Right atrium auricular region (tissue), 2 donors: ENCODE measurements around the gene SCP2D1. TPM values are rescaled to one million over a fixed set of nuclear protein-coding genes. Genes with fewer than 3 reads are reported as not detected.
"Not testable (repeated sequence)": the region's sequence is repeated elsewhere in the genome, so short reads cannot be mapped to it uniquely, and the experiment has no call there.

Source experiments
- DNase-seq: peaks from one replicate; pipeline ENCODE4 v3.0.0-alpha.2; 2019; ENCODE audit warnings: low spot score
- H3K27ac ChIP-seq, 2 donors: fragments of 200-600 bp; sonication (generic); 1 replicate in 1 of 2; 2 replicates in 1 of 2; pipeline ENCODE4 v1.5.1; 2016 to 2019
- H3K27me3 ChIP-seq, 2 donors: fragments of 200-600 bp; sonication (generic); one replicate each; pipeline versions ENCODE4 v1.5.1 to v1.6.0; 2017 to 2019
- H3K36me3 ChIP-seq: fragments of 200-600 bp; sonication (generic); one replicate; pipeline ENCODE4 v1.5.1; 2016
- H3K4me1 ChIP-seq, 2 donors: fragments of 200-600 bp; sonication (generic); one replicate each; pipeline versions ENCODE4 v1.5.1 to v1.6.0; 2017 to 2019
- H3K4me3 ChIP-seq, 2 donors: fragments of 200-600 bp; sonication (generic); 1 replicate in 1 of 2; 2 replicates in 1 of 2; pipeline ENCODE4 v1.5.1; 2017 to 2019; ENCODE audit warnings: mild to moderate bottlenecking in 1 of 2, moderate library complexity in 1 of 2
- H3K9me3 ChIP-seq, 2 donors: fragments of 200-600 bp; sonication (generic); one replicate each; pipeline ENCODE4 v1.5.1; 2019
- total RNA-seq, 2 donors: library from RNA; depleted of rRNA; stranded (reverse); fragments of >200 nt; gene quantifications; one replicate each; pipeline ENCODE4 v1.1.0, GENCODE V29; 2016
- TF ChIP-seq, protein P1 (sequence below), 2 donors: fragments of 200-600 bp; sonication (generic); IDR thresholded peaks; one replicate each; pipeline ENCODE4 v1.5.1; 2019; ENCODE audit warnings: antibody characterized with exemption in 2 of 2

SCP2D1 gene
- total RNA-seq, 2 donors from 2014 or later: not detected

DNA sequence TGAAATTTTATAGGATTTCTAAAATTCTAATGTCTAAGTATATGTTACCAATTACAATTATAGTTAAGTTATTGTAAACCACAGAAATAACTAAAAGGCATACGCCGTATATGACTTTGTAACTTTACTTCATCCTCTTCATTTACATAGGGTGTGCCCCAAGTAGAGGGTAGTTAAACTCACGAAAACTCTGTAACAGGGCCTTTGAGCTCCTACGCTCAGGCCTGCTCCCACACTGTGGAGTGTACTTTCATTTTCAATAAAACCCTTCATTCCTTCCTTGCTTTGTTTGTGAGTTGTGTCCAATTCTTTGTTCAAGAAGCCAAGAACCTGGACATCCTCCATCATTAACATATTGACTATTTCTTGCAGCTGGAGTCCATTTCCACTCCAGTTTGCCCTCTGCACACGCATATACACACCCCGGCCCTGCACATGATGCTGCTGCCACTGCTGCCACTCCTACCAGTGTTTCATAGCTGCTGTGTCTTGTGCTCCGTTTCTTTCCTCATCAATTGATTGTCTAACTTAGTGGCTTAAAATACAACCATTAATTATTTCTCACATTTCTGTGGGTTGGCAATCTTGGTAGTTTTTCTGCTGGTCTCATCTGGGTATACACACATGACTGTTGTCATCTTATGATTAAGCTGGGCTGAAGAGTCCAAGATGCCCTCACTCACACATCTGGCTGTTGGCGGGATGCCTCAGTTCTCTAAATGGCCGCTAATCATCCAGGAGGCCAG lies 33.0 kb upstream of the SCP2D1 start:
- Histone ChIP-seq H3K27ac (no peak overlapping the region), H3K4me3 (no peak overlapping the region), H3K9me3 (no peaks in the 10 kb centered on the region), H3K27me3 (no peaks in the 10 kb centered on the region), H3K36me3 (no peaks in the 10 kb centered on the region), H3K4me1 (no peaks in the 10 kb centered on the region)
- no peak for DNase-seq
- TF ChIP-seq, protein P1, sequence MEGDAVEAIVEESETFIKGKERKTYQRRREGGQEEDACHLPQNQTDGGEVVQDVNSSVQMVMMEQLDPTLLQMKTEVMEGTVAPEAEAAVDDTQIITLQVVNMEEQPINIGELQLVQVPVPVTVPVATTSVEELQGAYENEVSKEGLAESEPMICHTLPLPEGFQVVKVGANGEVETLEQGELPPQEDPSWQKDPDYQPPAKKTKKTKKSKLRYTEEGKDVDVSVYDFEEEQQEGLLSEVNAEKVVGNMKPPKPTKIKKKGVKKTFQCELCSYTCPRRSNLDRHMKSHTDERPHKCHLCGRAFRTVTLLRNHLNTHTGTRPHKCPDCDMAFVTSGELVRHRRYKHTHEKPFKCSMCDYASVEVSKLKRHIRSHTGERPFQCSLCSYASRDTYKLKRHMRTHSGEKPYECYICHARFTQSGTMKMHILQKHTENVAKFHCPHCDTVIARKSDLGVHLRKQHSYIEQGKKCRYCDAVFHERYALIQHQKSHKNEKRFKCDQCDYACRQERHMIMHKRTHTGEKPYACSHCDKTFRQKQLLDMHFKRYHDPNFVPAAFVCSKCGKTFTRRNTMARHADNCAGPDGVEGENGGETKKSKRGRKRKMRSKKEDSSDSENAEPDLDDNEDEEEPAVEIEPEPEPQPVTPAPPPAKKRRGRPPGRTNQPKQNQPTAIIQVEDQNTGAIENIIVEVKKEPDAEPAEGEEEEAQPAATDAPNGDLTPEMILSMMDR (IDR thresholded peaks at IDR 0.05): no peak

DNA sequence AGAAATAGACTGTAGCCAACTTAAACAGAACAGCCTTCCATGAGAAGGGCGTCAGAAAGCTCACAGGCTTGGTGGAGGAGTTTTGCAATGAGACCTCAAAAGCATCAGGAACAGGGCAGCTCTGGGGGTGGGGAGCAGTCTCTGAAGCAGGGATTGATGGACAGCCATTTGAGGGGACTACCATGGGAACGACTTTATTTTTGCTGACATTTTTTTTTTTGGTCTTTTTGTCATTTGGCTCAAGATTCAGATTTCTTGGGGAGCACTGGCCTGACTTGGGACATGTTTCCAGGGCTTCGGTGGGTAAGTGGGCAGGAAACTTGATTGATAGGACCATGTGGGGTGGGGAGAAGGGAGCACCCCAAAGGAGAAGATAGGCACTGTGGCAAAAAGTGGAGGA lies 32.1 kb upstream of the SCP2D1 start:
- H3K27ac ChIP-seq: no peak overlapping the region
- TF ChIP-seq, protein P1 (IDR thresholded peaks at IDR 0.05): no peak
- no peaks in the 10 kb centered on the region for H3K4me1 ChIP-seq
- H3K9me3 ChIP-seq: no peaks in the 10 kb centered on the region
- no peak overlapping the region for H3K4me3 ChIP-seq
- H3K36me3 ChIP-seq: no peaks in the 10 kb centered on the region
- no peaks in the 10 kb centered on the region for H3K27me3 ChIP-seq
- no peak for DNase-seq

DNA sequence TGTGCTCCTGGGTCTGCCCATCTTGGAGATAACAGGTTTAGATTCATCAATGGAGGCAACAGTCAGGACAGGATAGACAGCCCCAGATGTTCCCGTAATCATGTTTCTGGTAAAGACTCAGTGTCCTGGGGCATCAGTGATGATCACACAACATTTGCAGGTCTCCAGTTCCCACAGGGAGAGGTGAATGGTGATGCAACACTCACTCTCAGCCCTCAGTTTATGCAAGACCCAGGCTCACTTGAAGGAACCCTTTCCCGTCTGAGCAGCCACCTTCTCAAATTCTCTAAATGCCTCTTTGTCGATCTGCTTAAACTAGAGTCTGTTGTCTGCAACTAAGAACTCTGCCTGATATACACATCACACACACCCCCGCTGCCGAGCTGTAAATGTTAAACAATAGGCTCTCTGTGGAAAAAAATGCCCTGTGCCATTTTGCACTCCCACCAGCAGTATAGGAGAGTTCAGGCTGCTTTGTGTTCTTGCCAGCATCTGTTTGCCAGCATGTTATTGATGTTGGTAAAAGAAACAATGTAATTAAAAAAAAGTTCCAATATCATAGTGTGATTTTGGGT lies 30.1 kb upstream of the SCP2D1 start:
- Histone ChIP-seq H3K4me1 (no peaks in the 10 kb centered on the region), H3K36me3 (no peaks in the 10 kb centered on the region), H3K27me3 (no peaks in the 10 kb centered on the region), H3K4me3 (no peak overlapping the region), H3K9me3 (no peaks in the 10 kb centered on the region), H3K27ac (no peak overlapping the region)
- TF ChIP-seq, protein P1 (IDR thresholded peaks at IDR 0.05): no peak
- DNase-seq: no peak

DNA sequence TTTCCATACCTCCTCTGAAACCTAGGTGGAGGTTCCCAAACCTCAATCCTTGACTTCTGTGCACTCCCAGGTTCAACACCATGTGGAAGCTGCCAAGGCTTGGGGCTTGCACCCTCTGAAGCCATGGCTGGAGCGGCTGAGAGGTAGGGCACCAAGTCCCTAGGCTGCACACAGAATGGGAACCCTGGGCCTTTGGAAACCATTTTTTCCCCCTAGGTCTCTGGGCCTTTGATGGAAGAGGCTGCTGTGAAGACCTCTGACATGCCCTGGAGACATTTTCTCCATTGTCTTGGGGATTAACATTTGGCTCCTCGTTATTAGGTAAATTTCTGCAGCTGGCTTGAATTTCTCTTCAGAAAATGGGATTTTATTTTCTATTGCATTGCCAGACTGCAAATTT lies 26.5 kb upstream of the SCP2D1 start:
- not testable (repeated sequence) for H3K4me1 ChIP-seq, H3K27me3 ChIP-seq, H3K4me3 ChIP-seq, H3K9me3 ChIP-seq, H3K27ac ChIP-seq, DNase-seq, H3K36me3 ChIP-seq

DNA sequence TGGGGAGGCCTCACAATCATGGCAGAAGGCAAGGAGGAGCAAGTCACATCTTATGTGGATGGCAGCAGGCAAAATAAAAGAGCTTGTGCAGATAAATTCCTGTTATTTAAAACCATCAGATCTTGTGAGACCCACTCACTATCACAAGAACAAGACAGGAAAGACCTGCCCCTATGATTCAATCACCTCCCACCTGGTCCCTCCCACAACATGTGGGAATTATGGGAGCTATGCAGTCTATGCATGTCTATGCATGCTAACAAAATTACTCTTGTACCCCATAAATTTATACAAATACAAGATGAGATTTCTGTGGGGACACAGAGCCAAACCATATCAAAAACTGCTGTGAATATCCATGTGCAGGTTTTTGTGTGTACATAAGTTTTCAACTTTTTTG lies 25.6 kb upstream of the SCP2D1 start:
- no peak overlapping the region for H3K27ac ChIP-seq
- H3K27me3 ChIP-seq: no peaks in the 10 kb centered on the region
- H3K36me3 ChIP-seq: no peaks in the 10 kb centered on the region
- TF ChIP-seq, protein P1 (IDR thresholded peaks at IDR 0.05): no peak
- no peaks in the 10 kb centered on the region for H3K9me3 ChIP-seq
- H3K4me1 ChIP-seq: no peaks in the 10 kb centered on the region
- no peak overlapping the region for H3K4me3 ChIP-seq
- no peak for DNase-seq

DNA sequence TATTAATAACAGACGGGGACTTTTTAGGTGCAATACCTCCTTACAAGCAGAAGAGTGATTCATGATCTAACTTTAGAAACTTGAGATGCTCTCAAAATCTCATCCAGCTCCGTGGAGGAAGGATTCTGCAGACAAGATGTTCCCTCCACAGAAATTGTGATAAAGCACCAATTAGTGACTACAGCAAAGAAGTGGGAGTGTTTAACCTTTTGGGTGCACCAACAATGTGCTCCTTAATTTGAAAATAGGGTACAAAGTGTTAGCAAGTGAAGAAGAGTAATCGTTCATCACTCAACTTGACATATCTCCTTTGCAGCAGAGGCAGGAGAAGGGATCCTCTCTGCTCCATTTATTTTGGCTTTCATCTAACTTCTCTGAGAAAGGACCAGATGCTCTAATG lies 22.8 kb upstream of the SCP2D1 start:
- no peak overlapping the region for H3K4me3 ChIP-seq
- H3K27me3 ChIP-seq: no peaks in the 10 kb centered on the region
- peaks cover 0 to 6% of the 10 kb centered on the region in 2 donors for H3K4me1 ChIP-seq
- H3K9me3 ChIP-seq: no peaks in the 10 kb centered on the region
- no peak for DNase-seq
- TF ChIP-seq, protein P1 (IDR thresholded peaks at IDR 0.05): no peak
- H3K36me3 ChIP-seq: no peaks in the 10 kb centered on the region
- H3K27ac ChIP-seq: no peak overlapping the region
